Esophagus squamous epithelium (tissue), 5 donors: Measurements from ENCODE around the gene NKD1. TPM values are rescaled to one million over a fixed set of nuclear protein-coding genes. Genes with fewer than 3 reads are reported as not detected.

ENCODE experiments used
- DNase-seq: peaks from one replicate; lab custom pipeline; 2025; lab: John Stamatoyannopoulos, UW
- H3K27ac ChIP-seq, 4 donors: fragments of 200-600 bp; sonication (generic); one replicate each; pipeline ENCODE4 v1.5.1; 2016 to 2019; ENCODE audit warnings: mild to moderate bottlenecking in 1 of 4
- H3K27me3 ChIP-seq, 4 donors: fragments of 200-600 bp; sonication (generic); 1 replicate in 3 of 4; 2 replicates in 1 of 4; pipeline versions ENCODE4 v1.5.1 to v1.6.0; 2017 to 2021; ENCODE audit warnings: antibody characterized with exemption in 1 of 4
- H3K36me3 ChIP-seq, 3 donors: fragments of 200-600 bp; sonication (generic); one replicate each; pipeline ENCODE4 v1.5.1; 2016 to 2019
- H3K4me1 ChIP-seq, 3 donors: fragments of 200-600 bp; sonication (generic); one replicate each; pipeline ENCODE4 v1.5.1; 2017 to 2019
- H3K4me3 ChIP-seq, 4 donors: fragments of 200-600 bp; sonication (generic); 1 replicate in 3 of 4; 2 replicates in 1 of 4; pipeline ENCODE4 v1.5.1; 2016 to 2019; ENCODE audit warnings: mild to moderate bottlenecking in 2 of 4, moderate library complexity in 1 of 4
- H3K9me3 ChIP-seq, 3 donors: fragments of 200-600 bp; sonication (generic); one replicate each; pipeline ENCODE4 v1.5.1; 2016 to 2019
- CTCF ChIP-seq, 6 experiments: fragments of 450-650 bp in 4 of 6; fragments of 200-600 bp in 2 of 6; sonication (generic) in 2 of 6; IDR thresholded peaks; one replicate each; pipeline ENCODE4 v1.5.1; 2016 to 2019; ENCODE audit warnings: antibody characterized with exemption in 6 of 6, mild to moderate bottlenecking in 4 of 6, moderate library complexity in 4 of 6
- POLR2A ChIP-seq, 4 donors: fragments of 450-650 bp; IDR thresholded peaks; one replicate each; pipeline ENCODE4 v1.6.1; 2017; ENCODE audit warnings: antibody characterized with exemption in 4 of 4, mild to moderate bottlenecking in 4 of 4, moderate library complexity in 3 of 4
- WGBS, 2 donors: methylation state at CpG; one replicate each; pipeline ENCODE4 v1.1.5; 2018; 5-methylcytosine and 5-hydroxymethylcytosine counted together
- intact Hi-C: fragments of 100-400 bp; cut with DNase I; formaldehyde crosslinking; loops from one replicate; pipeline ENCODE4 v1.15.0; 2022
- total RNA-seq, 4 donors: library from RNA; depleted of rRNA; stranded (reverse); fragments of >200 nt; gene quantifications; one replicate each; pipeline ENCODE4 v1.1.0, GENCODE V29; 2016
- donor health status: DM: yes; HTN: yes; CAD: no.

The NKD1 gene
- total RNA-seq, 4 donors from 2014 or later: 1.1 to 10.5 (median 3.1) TPM

DNA sequence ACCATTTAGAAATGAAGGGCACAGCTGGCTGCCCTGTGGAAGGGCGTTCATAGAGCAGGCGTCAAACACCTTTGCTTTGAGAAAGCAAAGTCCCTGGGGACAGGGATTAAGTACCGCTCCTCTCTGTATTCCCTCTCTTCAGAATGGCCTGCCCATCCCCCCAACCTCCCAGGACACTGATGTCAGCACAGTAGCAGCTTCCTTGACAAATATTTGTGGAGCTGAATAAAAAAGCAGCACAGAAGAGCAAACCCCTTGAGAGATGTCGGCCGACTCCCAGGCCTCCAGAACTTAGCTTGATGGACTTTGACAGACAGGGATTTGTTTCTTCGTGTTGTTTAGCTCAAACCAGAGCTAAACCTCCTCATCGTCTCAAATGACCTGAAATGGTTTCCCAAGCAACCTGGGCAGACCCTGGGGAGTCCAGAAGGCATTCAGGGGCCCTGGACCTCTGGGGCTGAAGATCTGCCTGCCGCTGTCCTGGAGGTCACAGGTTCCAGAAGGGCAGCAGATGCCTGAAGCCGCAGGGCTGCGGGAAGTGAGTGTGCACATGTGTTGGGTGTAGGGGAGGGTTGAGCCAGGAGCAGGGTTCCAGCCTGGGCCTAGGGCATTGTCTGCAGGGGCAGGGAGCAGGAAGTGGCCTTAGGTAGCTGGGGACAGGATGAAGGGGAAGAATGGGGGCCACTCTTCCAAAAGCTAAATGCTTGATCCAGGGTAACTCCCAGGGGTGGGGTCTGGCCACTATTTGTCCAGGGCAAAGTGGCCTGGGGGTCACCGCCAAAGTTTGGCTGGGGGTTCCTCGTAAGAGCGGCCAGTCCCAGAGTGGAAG lies 42.3 kb upstream of the NKD1 start:
- Histone ChIP-seq H3K4me1 (no peaks in the 10 kb centered on the region), H3K9me3 (no peaks in the 10 kb centered on the region), H3K27me3 (peaks cover 0 to 10% (median 0%) of the 10 kb centered on the region in 4 donors), H3K4me3 (no peak overlapping the region), H3K27ac (no peak overlapping the region), H3K36me3 (no peaks in the 10 kb centered on the region)
- TF ChIP-seq POLR2A (IDR thresholded peaks at IDR 0.05) (no peak), CTCF (IDR thresholded peaks at IDR 0.05) (no peak)
- DNase-seq: no peak
- 52 to 59% methylated on average over 8 to 10 of the region's 13 CpGs for WGBS, 2 donors
- intact Hi-C loops: no loop called here

GRCh38 chr16:50506543-50506937 lies 41.7 kb upstream of the NKD1 start:
- no peak for DNase-seq
- Histone ChIP-seq H3K4me1 (no peaks in the 10 kb centered on the region), H3K36me3 (no peaks in the 10 kb centered on the region), H3K9me3 (no peaks in the 10 kb centered on the region), H3K27me3 (peaks cover 0 to 10% (median 0%) of the 10 kb centered on the region in 4 donors), H3K4me3 (no peak overlapping the region), H3K27ac (no peak overlapping the region)
- intact Hi-C loops: no loop called here
- TF ChIP-seq CTCF (IDR thresholded peaks at IDR 0.05) (no peak), POLR2A (IDR thresholded peaks at IDR 0.05) (no peak)
- 80 to 95% methylated on average over 2 to 3 of the region's 4 CpGs for WGBS, 2 donors

DNA sequence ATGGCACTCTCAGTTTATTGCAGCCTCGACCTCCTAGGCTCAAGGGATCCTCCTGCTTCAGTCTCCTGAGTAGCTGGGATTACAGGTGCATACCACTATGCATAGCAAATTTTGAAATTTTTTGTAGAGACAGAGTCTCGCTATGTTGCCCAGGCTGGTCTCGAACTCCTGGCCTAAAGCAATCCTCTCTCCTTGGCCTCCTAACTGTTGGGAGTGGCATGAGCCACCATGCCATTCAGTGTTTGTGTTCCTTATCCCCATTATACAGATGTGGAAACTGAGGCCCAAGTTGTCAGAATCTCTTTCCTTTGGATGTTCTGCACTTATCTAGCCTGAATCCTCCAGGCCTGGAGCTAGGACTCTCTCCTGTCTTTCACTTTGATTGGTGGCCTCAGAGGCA lies 40.8 kb upstream of the NKD1 start:
- no peak overlapping the region for H3K27ac ChIP-seq
- H3K9me3 ChIP-seq: no peaks in the 10 kb centered on the region
- no peak overlapping the region for H3K4me3 ChIP-seq
- DNase-seq: no peak
- peaks cover 0 to 4% (median 0%) of the 10 kb centered on the region in 4 donors for H3K27me3 ChIP-seq
- no peaks in the 10 kb centered on the region for H3K36me3 ChIP-seq
- 69 to 81% methylated on average over 3 of the region's 3 CpGs for WGBS, 2 donors
- intact Hi-C loops: no loop called here
- H3K4me1 ChIP-seq: no peaks in the 10 kb centered on the region
- TF ChIP-seq CTCF (IDR thresholded peaks at IDR 0.05) (no peak), POLR2A (IDR thresholded peaks at IDR 0.05) (no peak)

DNA sequence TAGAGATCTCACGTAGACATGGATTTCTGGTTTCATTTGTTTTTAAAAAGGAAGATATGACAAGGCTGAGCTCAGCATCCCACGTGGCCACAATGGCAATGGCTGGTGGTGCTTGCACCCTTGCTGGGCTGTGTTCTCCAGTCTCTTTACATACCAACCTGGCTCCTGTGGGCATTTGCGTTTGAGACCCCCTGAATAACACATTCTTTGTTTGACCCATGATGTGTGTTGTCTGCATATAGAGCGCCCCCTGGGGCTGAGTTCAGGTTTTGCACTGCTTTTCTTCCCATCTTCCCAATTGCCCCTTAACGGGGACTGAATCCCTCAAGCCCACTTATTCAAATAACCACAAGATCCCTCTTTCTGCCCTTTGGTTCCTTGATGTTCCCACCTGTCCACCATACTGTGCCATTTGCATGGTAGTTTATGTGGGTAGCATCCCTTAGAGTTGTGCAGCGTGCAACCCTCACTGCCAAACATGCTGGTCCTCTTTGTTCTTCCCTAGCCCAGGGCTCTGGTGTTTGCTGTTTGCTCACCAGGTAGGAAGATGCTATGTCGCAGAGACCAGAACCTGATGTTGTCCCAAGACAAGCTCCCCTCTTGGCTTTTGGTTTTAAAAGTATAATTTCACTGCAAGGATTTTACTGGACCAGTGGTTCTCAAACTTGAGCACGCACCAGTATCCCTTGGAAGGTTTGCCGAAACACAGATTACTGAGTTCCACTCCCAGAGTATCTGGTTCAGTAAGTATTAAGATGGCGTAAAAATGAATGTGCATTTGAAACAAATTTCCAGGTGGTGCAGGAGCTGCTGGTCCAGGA lies 38.5 kb upstream of the NKD1 start:
- H3K27me3 ChIP-seq: no peaks in the 10 kb centered on the region
- intact Hi-C loops: no loop called here
- TF ChIP-seq POLR2A (IDR thresholded peaks at IDR 0.05) (no peak), CTCF (IDR thresholded peaks at IDR 0.05) (peak in 5 of 6 experiments; percentile 26 to 66 (median 42))
- no peak for DNase-seq
- H3K27ac ChIP-seq: no peak overlapping the region
- no peaks in the 10 kb centered on the region for H3K36me3 ChIP-seq
- H3K9me3 ChIP-seq: no peaks in the 10 kb centered on the region
- H3K4me1 ChIP-seq: no peaks in the 10 kb centered on the region
- no peak overlapping the region for H3K4me3 ChIP-seq
- WGBS, 2 donors: 48 to 53% methylated on average over 8 to 10 of the region's 10 CpGs

DNA sequence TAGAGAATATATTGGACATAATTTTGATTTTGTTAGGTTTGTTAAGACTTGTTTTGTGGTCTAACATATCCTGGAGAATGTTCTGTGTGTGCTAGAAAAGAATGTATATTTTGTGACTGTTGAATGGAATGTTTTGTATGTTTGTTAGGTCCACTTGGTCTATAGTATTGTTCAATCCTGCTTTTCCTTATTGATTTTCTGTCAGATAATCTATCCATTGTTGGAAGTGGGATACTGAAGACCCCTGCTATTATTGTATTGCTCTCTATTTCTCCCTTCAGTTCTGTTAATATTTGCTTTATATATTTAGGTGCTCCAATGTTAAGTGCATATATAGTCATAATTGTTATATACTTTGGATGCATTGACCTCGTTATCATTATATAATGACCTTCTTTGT lies 33.0 kb upstream of the NKD1 start:
- intact Hi-C loops: no loop called here
- Histone ChIP-seq H3K27ac (no peak overlapping the region), H3K9me3 (peaks cover 0 to 16% (median 0%) of the 10 kb centered on the region in 3 donors), H3K36me3 (no peaks in the 10 kb centered on the region), H3K4me1 (no peaks in the 10 kb centered on the region), H3K4me3 (no peak overlapping the region), H3K27me3 (no peaks in the 10 kb centered on the region)
- no peak for DNase-seq
- WGBS, 2 donors: 88 to 100% methylated on average over 1 of the region's 1 CpG
- no peak for TF ChIP-seq CTCF (IDR thresholded peaks at IDR 0.05)
